ENCODE results near the gene GOPC.

DNA sequence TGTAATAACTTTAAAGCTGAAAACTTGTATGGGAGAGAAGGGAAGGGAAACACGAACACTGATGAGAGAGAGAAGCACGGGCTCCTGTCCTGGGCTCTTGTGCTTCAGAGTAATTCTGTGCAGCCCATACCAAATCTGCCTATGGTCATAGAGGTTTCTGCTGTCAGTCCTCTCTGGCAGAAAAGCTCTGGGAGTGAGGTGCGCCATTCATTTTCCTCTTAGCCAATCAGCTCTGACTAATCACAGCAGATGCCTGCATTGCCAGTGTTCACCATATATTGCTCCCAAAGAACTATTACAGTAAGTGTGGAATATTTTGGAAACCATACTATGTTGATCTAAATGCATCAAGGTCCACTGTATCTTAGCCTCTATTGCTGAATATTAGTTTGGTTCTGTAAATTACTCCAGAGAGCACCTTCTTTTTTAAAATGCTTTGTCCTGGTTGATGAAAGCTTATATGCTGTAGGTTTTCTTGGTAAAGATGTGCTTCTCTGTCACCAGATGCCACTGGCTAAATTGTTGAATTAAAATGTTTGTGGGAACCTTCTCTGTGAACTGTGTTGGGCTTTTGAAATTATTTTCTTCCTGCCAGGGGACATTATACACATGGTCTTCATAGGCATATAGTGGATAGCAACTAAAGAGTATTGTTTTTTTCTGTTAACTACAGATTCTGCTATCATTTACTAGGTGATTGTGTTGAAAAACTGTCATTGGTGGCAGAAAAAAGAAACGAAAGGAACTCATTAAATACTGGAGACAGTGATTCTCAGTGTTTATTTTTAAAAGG is 81.5 kb downstream of the GOPC start:
- no peak for TF ChIP-seq GATA3 (IDR thresholded peaks at IDR 0.05; ENCODE audit: low read depth, low read length)
- no peak for TF ChIP-seq GATA2 (IDR thresholded peaks at IDR 0.05; ENCODE audit: low read depth, low read length)
